Vagina (tissue), 2 donors: ENCODE measurements around the gene SF3B2.

Experiments used
- CTCF ChIP-seq, 3 experiments: fragments of 450-650 bp in 2 of 3; fragments of 200-600 bp in 1 of 3; sonication (generic) in 1 of 3; IDR thresholded peaks; one replicate each; pipeline ENCODE4 v1.5.1; 2017 to 2019; ENCODE audit warnings: antibody characterized with exemption in 3 of 3, mild to moderate bottlenecking in 2 of 3, moderate library complexity in 2 of 3
- POLR2A ChIP-seq, 2 donors: fragments of 450-650 bp; IDR thresholded peaks; one replicate each; pipeline ENCODE4 v1.6.1; 2017; ENCODE audit warnings: antibody characterized with exemption in 2 of 2, mild to moderate bottlenecking in 2 of 2, moderate library complexity in 2 of 2
- POLR2AphosphoS5 ChIP-seq, 2 donors: sonication (generic); formaldehyde crosslinking; IDR thresholded peaks; one replicate each; pipeline ENCODE4 v1.9.0; 2017; ENCODE audit warnings: antibody characterized with exemption in 2 of 2, mild to moderate bottlenecking in 2 of 2, low read depth in 1 of 2; ENCODE audit not compliant: insufficient read depth in 1 of 2

DNA sequence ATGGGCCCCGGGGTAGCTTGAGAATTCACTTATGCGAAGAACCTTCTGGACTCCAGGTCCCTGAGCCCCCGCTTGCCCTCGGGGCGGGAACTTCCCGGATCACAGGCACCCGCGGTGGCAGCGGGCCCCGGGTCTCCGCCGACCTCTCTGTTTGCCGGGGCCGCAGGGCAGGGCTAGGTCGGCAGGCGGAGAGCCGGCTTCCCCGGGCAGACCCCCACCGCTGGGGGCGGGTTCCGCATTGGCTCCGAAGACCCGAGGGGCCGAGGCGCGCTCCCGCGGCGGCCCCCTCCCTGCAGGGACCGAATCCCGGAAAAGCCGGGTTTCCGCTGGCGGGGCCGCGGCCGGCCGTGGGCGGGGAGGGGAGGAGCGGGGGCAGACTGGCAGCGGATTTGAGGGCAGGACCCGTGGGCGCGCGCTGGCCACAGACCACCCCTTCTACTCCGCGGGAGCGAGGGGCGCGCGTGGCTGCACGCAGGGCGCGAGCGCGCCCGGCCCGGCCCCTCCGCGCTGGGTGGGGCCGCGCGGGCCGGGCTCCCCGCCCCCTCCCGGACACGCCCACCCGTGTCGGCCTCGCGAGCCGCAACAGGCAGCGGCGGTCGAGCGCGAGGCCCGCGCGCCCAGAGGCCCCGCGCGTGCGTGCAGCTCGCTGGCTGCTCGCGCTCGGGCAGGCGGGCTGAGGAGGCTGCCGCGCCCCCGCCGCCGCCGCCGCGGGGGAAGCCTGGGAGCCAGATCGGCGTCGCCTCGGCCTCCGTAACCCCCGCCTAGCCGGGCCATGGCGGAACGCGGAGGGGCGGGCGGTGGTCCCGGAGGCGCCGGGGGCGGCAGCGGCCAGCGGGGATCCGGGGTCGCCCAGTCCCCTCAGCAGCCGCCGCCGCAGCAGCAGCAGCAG lies 17.8 kb downstream of the SF3B2 start, which contains the start of gene PACS1:
- TF ChIP-seq CTCF (IDR thresholded peaks at IDR 0.05) (no peak), POLR2A (IDR thresholded peaks at IDR 0.05) (peak in 1 of 2 donors; percentile 41), POLR2AphosphoS5 (IDR thresholded peaks at IDR 0.05; ENCODE audit: insufficient read depth in 1 of 2, low read depth in 1 of 2) (peak in 1 of 2 donors; percentile 57)
